H1 (cell line): Measurements from ENCODE around the gene TMEM30A. TPM values are rescaled to one million over a fixed set of nuclear protein-coding genes. Genes with fewer than 3 reads are reported as not detected.

Source experiments
- ASH2L ChIP-seq: fragments of 200-600, 300-600 bp; sonication (generic); IDR thresholded peaks from one replicate; pipeline ENCODE4 v1.7.1; 2017; ENCODE audit warnings: low read length
- TEAD4 ChIP-seq: IDR thresholded peaks from 2 replicates; pipeline ENCODE4 v1.6.1; 2012; ENCODE audit warnings: low read depth, low read length, inconsistent platforms, mixed read lengths
- polyA plus RNA-seq, 7 experiments: library from polyadenylated mRNA; depleted of rRNA in 3 of 7; stranded (reverse) in 5 of 7; unstranded in 2 of 7; fragments of >200 nt in 5 of 7; fragments of 200-250 nt in 2 of 7; gene quantifications; 1 replicate in 5 of 7; 2 replicates in 1 of 7; 4 replicates in 1 of 7; pipeline versions ENCODE4 v1.2.1 to v1.2.3, GENCODE V29; 2011 to 2013; ENCODE audit warnings: missing spikeins in 2 of 7, mixed read lengths in 2 of 7
- total RNA-seq: library from RNA; stranded (reverse); fragmentation: NEBNext Ultra II Directional; extraction: Animal tissue kit (Norgen Biotek cat#: 25700); gene quantifications from 2 replicates; pipeline ENCODE4 v1.2.1, GENCODE V29; 2021

The TMEM30A gene
- total and polyA plus RNA-seq, 2 of the 8 experiments (the other 6 are each of a cell fraction or from before 2014, with no cell fraction given): 10.5 to 71.0 TPM

- no peak for TF ChIP-seq TEAD4
- no peak for TF ChIP-seq ASH2L
Observed at GRCh38 chr6:75280131-75280855, 4.3 kb downstream of the TMEM30A start (continued).
